HG02885 (cell line): ENCODE data around the gene MYO1B.

ENCODE experiments used
- ATAC-seq: cut with Tn5 transposase; IDR thresholded peaks from one replicate; pipeline ENCODE4 v1.9.1; 2021; ENCODE audit warnings: mild to moderate bottlenecking; ENCODE audit not compliant: unreplicated experiment, poor library complexity

The MYO1B gene

GRCh38 chr2:191389288-191389687 is 144.1 kb downstream of the MYO1B start:
- no peak for ATAC-seq

GRCh38 chr2:191391171-191391570 is 146.0 kb downstream of the MYO1B start:
- ATAC-seq = no peak

DNA sequence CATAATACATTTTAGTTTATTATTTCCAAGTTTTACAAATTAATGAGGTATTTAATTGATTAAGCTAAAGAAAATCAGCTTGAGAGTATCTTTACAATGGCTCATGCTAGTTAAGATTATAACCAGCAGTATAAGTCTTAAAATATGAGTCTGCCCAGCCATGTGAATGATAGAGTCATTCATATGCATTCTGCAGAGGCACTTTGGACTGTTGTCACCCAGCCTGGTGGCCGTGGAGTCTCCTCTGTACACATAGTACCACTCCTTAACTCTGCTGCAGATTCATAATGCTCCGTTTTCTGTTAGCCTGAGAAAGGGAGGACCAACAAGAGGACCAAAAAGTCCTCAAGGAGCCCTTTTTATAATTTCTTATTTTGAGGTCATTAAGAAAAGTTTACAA is 148.8 kb downstream of the MYO1B start:
- no peak for ATAC-seq

- ATAC-seq = no peak
These were observed 151.6 kb downstream of the MYO1B start for GRCh38 chr2:191396794-191397193.

- no peak for ATAC-seq
These were observed 154.4 kb downstream of the MYO1B start for GRCh38 chr2:191399601-191400000.

DNA sequence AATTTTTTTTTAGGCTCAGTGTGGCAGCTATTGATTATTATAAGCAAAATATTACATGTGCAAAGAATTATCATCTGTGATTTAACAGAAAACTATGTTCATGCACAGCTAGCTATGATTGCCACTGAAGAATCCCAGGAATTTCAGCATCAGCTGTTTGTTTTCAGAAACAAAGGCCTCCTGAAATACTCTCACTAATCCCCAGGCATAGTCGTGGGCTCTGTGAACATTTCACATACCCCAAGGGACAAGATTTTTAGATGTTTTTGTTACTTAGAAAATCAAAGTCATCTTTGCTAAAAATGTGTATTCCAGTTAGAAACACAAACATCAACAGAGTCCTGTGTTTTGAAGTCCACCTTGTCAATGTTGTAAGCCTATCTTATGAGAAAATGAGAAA is 156.1 kb downstream of the MYO1B start:
- ATAC-seq = no peak

DNA sequence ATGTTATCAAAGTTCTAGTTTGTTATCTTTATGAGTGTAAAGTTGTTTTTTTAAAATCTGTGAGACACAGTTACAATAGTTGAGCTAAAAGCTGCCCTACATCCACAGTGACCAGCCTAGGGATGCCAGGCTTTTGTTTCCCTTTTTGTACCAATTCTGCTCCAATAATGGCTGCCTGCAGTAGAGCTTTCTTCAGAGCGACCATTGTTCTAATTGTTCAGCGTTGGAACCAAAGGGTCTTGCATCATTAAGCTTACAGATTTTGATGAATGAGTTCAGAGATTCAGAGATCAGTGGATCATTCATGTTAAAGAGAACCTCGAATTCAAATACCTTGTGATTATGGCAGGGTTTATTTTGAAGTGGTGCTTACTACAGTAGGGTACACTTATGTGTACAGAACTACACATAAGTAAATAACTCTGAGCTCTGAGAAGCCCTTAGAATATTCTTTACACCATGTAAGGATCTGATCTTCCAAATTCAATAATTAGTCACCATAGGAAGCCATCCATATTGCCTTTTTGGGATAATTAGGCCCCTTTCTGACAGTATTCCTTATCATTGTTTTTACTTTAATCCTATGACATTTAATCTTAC is 157.9 kb downstream of the MYO1B start:
- no peak for ATAC-seq

DNA sequence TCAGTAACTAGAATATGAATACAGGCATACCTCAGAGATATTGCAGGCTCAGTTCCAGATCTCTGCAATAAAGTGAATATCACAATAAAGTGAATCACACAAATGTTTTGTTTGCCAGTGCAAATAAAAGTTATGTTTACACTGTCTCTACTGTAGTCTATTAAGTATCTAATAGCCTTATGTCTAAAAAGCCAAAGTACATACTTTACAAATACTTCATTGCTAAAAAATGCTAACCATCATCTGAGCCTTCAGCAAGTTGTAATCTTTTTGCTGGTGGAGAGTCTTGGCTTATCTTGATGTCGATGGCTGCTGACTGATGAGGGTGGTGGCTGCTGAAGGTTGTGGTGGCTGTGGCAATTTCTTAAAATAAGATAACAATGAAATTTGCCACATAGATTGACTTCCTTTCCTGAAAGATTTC is 159.4 kb downstream of the MYO1B start:
- no peak for ATAC-seq

DNA sequence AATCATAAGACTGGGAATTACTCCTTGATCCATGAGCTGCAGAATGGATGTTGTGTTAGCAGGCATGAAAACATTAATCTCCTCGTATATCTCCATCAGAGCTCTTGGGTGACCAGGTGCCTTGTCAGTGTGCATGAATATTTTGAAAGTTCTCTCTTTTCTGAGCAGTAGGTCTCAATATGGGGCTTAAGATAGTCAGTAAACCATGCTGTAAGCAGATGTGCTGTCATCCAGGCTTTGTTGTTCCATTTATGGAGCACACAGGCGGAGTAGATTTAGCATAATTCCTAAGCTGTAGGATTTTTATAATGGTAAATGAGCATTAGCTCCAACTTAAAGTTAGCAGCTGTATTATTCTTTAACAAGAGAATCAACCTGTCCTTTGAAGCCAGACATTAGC is 160.3 kb downstream of the MYO1B start:
- ATAC-seq = no peak

- no peak for ATAC-seq
These were observed 165.6 kb downstream of the MYO1B start for GRCh38 chr2:191410646-191411436.

DNA sequence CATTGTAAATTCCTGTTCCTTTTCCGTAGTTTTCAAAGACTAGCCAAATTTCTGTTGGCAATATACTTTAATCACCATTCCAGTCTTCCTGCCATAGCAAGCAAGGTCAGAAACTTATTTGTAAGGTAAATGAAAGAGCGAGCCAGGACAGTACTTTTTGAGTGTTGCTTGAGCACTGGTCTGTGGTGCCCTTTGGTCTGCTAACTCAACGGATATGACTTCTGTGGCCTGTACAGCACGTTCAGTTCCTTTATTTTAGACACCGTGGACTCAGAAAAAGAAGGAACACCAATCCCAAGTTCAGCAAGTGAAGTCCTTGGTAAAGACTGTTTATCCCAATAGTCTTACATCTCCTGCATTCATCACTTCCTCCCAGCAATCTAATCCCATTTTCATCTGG is 166.3 kb downstream of the MYO1B start:
- no peak for ATAC-seq

DNA sequence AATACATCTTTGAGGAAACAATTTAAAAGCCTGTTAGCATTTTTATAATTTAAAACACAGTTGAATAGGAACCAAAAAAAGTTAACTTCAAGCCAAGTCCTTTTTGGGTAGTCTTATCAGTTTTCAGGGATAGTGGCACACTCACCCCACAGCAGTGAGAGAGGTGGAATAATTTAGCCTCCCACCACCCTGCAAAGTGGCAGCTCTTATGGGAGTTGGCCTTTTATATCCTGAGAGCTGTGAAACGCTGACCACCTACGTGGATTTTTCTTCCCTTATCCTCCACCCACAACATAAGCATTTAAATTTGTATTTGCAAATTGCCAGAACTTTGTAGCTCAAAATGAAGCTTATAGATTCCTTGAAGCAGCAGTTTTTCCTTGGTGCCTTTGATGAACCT is 167.1 kb downstream of the MYO1B start:
- ATAC-seq = no peak

- no peak for ATAC-seq
These were observed 169.9 kb downstream of the MYO1B start for GRCh38 chr2:191415101-191415500.

DNA sequence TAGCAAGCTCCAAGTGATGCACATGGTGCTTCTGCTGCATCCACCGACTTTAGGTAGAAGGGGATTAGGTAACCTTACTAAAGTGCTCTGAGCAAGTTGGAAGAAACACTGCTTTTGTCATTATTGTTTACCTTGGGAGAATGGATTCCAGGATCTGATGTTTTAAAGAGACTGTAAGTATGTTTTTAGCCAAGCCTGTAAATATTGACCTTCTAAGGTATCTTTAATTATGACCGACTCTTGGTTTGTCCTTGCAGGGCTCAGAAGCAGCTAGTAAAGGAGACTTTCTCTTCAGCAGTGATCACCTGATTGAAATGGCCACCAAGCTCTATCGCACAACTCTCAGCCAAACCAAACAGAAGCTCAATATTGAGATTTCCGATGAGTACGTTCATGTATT is 170.7 kb downstream of the MYO1B start:
- ATAC-seq = no peak

DNA sequence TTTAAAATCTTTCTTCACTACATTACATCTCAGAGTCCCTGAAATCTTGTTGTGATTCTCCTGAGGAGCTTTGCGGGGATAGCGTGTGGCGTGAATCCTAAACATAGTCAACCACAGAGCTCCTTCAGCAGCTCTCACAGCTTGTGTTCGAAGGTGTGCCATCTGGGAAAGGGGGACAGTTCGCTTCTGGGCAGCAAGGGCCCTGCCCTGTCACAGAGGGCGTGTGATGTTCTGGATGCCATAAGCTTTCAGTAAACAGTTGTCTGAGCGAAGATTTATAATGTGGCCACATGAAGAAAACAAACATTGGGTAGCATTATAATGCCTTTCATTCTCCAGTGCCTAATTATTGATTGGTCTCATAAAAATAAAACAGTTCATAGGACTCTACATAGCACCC is 172.5 kb downstream of the MYO1B start:
- no peak for ATAC-seq

GRCh38 chr2:191421950-191422349 is 176.7 kb downstream of the MYO1B start:
- no peak for ATAC-seq

- no peak for ATAC-seq
These were observed 181.8 kb downstream of the MYO1B start for GRCh38 chr2:191427031-191427430.

DNA sequence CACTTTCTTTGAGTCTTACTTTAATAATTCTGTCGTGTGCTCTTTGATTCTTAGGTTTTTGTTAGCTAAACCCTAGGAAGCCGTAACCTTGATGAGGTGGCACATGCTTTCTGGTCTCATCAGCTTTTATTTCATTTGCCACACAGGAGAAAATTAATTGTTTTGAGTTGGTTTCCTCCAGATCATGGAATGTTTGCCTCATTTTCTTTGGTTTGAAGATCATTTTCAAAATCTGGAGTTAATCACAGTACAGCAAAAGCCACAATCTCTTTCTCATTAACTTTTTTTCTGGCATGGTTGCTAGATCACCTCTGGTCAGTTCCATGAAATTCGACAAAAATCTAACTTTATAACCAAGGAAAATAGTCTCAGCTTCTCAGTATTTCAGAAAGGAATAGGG is 182.9 kb downstream of the MYO1B start:
- ATAC-seq = no peak

DNA sequence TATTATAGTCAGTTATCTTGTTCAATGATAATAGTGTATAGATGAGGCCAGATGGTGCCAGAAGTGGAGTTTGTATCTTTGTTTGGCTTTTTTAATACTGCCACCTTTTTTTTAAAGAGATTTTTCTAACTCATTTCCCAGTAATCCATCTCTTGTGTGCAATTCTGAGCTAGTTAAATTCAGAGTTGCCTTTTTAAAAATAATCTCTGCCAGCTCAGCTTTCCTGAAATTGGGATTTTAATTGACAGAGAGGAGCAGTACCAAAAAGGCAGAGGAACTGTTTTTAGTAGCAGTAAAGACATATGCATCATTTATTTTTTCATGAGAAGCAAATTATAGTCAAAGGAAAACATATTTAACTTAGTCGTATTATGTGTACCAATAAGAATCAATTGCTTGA is 185.3 kb downstream of the MYO1B start:
- no peak for ATAC-seq

GRCh38 chr2:191432121-191432520 is 186.9 kb downstream of the MYO1B start:
- no peak for ATAC-seq

- no peak for ATAC-seq
These were observed 188.9 kb downstream of the MYO1B start for GRCh38 chr2:191434072-191434471.

DNA sequence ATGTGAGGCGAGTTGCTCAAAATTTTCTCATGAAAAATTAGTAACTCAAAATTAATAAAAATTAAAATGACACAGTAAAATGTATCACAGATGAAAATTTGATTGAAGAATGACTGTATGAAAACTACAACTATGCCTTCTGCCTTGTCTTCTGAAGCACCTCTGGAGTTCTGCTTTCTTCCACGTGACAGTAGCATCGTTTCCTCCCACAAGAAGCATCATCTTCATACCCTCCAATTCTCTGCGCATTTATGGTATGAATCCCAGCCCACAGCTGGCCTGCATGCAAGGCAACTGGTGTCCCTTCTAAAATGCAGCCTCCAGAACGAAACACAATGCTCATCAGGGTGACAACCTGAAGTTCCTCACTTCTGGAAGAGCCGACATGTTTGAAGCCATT is 189.9 kb downstream of the MYO1B start:
- ATAC-seq = no peak
